Sigmoid colon (tissue), 4 donors: ENCODE measurements around the gene PCYT1A.

ENCODE experiments used
- POLR2AphosphoS5 ChIP-seq, 4 donors: sonication (generic); formaldehyde crosslinking; IDR thresholded peaks; one replicate each; pipeline ENCODE4 v1.6.1; 2017; ENCODE audit warnings: antibody characterized with exemption in 4 of 4
- TF ChIP-seq, protein P1 (sequence below), 4 experiments: fragments of 450-650 bp in 3 of 4; fragments of 200-600 bp in 1 of 4; IDR thresholded peaks; one replicate each; pipeline ENCODE4 v1.5.1; 2016 to 2019; ENCODE audit warnings: antibody characterized with exemption in 4 of 4, mild to moderate bottlenecking in 3 of 4, moderate library complexity in 2 of 4

DNA sequence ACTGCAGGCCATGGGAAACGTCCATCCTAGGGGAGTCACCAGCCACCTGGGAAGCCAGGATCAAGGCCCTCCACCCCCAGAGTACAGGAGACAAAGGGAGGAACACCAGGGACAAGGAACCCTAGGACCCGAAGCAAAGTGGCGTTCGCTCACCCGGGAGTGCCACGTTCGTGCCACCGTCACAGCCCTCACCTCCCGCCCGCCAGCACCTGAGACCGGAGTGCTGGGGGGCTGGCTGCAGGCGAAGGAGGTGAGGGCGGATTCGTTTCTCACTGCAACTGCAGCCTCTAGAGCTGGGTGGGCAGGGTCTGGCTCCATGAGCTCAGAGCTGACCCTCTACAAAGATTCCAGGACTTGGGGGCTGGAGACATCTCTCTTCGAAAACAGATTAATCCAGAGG lies 102.6 kb downstream of the PCYT1A start:
- TF ChIP-seq, protein P1, sequence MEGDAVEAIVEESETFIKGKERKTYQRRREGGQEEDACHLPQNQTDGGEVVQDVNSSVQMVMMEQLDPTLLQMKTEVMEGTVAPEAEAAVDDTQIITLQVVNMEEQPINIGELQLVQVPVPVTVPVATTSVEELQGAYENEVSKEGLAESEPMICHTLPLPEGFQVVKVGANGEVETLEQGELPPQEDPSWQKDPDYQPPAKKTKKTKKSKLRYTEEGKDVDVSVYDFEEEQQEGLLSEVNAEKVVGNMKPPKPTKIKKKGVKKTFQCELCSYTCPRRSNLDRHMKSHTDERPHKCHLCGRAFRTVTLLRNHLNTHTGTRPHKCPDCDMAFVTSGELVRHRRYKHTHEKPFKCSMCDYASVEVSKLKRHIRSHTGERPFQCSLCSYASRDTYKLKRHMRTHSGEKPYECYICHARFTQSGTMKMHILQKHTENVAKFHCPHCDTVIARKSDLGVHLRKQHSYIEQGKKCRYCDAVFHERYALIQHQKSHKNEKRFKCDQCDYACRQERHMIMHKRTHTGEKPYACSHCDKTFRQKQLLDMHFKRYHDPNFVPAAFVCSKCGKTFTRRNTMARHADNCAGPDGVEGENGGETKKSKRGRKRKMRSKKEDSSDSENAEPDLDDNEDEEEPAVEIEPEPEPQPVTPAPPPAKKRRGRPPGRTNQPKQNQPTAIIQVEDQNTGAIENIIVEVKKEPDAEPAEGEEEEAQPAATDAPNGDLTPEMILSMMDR (IDR thresholded peaks at IDR 0.05): no peak
- no peak for TF ChIP-seq POLR2AphosphoS5 (IDR thresholded peaks at IDR 0.05)
